HG03558 (cell line): ENCODE results near the gene SSC4D.

Experiments
- ATAC-seq: cut with Tn5 transposase; IDR thresholded peaks from one replicate; pipeline ENCODE4 v1.9.1; 2021; ENCODE audit warnings: moderate number of reproducible peaks; ENCODE audit not compliant: unreplicated experiment; ENCODE audit errors: extremely low read depth

Gene SSC4D

GRCh38 chr7:76356823-76357222 is 52.7 kb downstream of the SSC4D start:
- ATAC-seq: no peak

- no peak for ATAC-seq
Measured at GRCh38 chr7:76356115-76356514, 53.4 kb downstream of the SSC4D start.

DNA sequence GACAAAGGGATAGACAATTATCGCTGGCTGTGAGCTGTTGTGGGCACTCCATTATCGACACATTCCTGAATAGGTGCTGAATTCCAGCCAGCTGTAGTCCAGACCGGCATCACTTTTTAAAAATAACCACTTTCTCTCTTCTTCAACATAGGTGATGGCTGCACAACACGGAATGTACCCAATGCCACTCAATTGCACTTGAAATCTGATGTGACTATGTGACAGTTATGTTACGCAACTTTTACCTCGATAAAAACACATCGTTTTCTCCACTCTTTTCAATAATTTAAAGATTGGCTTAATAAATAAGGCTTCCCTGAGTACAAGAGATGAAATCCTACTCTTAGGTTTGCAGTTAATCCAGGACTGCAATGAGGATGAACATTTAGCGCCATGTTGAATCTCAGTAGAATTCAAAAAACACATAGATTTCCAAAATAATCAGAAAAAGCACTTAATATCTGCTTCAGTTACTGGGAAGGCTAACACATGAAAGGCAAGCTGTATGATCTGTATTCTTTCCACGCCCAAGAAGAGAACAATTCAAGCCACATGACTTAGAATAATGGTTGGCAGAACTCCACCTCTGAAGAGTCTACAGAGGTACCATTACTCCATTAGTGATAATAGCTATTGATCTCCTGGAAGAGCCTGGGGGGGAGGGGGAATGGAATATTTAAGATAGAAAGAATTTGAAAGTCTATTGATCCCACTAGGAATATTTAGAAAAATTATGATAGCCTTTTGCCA is 54.3 kb downstream of the SSC4D start:
- ATAC-seq: no peak

GRCh38 chr7:76354516-76354915 is 55.0 kb downstream of the SSC4D start:
- ATAC-seq: no peak

DNA sequence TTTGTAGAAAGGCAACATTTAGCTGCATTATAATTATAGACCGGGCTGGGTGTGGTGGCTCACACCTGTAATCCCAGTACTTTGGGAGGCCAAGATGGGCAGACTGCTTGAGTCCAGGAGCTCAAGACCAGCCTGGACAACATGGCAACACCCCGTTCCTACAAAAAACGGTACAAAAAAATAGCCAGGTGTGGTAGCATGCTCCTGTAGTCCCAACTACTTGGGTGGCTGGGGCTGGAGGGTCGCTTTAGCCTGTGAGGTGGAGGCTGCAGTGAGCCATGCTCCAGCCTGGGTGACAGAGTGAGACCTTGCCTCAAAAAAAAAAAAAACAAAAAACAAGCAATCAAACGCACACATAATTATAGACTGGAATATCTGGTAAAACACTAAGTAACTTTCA is 55.8 kb downstream of the SSC4D start:
- ATAC-seq: no peak

DNA sequence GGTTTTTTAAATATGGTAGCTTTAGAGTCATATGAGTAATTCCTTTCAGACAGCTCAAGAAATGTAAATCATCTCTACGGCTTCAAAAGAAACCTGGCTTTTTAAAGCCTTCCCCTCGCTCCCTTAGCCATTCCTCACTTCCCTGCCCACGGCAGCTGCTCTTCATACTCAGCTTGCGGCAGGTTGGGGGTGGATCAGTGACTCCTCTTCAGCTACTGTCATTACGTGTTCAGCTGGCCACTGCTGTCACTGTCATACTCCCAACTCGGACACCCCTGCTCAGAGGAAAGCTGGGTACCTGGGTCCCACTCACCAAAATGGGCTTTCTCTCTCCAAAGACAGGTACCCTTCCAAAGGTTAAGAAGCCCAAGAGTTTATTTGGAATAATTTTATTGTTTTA is 57.3 kb downstream of the SSC4D start:
- ATAC-seq: no peak

- ATAC-seq: no peak
Measured at GRCh38 chr7:76351372-76351771, 58.1 kb downstream of the SSC4D start.

- no peak for ATAC-seq
Measured at GRCh38 chr7:76349313-76349885, 60.1 kb downstream of the SSC4D start.

GRCh38 chr7:76347710-76348109 is 61.8 kb downstream of the SSC4D start:
- no peak for ATAC-seq

DNA sequence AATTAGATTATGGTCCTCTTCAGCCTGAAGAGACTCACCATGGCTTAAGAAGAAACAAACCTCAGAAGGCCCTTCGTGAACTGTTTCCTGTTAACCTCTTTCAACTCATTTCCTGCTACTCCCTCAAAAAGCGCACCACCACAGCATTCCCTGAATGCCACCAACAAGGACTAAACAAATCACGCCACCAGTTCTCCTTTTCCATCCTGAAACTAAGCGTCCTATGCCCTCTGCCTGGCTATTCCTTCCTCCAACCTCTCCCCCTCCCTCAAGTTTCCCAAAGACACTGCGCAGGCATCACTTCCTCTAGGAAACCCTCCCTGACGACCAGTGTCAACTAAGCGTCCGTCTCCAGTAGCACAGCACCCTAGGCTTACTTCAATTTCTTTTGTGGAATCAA is 62.7 kb downstream of the SSC4D start:
- no peak for ATAC-seq

GRCh38 chr7:76346097-76346496 is 63.4 kb downstream of the SSC4D start:
- ATAC-seq: no peak

GRCh38 chr7:76343931-76344321 is 65.6 kb downstream of the SSC4D start:
- ATAC-seq: no peak

GRCh38 chr7:76343294-76343930 is 66.1 kb downstream of the SSC4D start:
- ATAC-seq: no peak

- ATAC-seq: no peak
Measured at GRCh38 chr7:76342222-76342621, 67.3 kb downstream of the SSC4D start.

GRCh38 chr7:76340617-76341131 is 68.8 kb downstream of the SSC4D start:
- no peak for ATAC-seq
